HL-60 (cell line): ENCODE results near the gene DPF3.

Source experiments
- DNase-seq, 2 experiments: peaks; one replicate each; pipeline ENCODE4 v3.0.0-alpha.2; 2010 to 2020; ENCODE audit warnings: low read depth in 1 of 2, low spot score in 1 of 2
- H3K27ac ChIP-seq: fragments of 250-450 bp; sonication (Bioruptor Pico); replicated peaks from 2 replicates; pipeline ENCODE4 v1.5.1; 2020; ENCODE audit warnings: mild to moderate bottlenecking, moderate library complexity
- H3K27me3 ChIP-seq: fragments of 250-450 bp; sonication (Bioruptor Pico); 2 replicates; pipeline ENCODE4 v1.5.1; 2021; ENCODE audit warnings: mild to moderate bottlenecking, moderate library complexity; ENCODE audit not compliant: insufficient read depth, poor library complexity, severe bottlenecking
- H3K4me3 ChIP-seq: replicated peaks from 2 replicates; pipeline ENCODE4 v1.5.1; 2011; ENCODE audit warnings: mild to moderate bottlenecking, control low read depth, low read length; ENCODE audit not compliant: insufficient read depth
- CTCF ChIP-seq: IDR thresholded peaks from one replicate; pipeline ENCODE4 v1.5.1; 2011; ENCODE audit warnings: low read length, control low read depth, inconsistent platforms; ENCODE audit not compliant: insufficient read depth
- GABPA ChIP-seq: IDR thresholded peaks from 2 replicates; pipeline ENCODE4 v1.6.1; 2012; ENCODE audit warnings: low read depth
- POLR2AphosphoS5 ChIP-seq: IDR thresholded peaks from 2 replicates; pipeline ENCODE4 v1.6.1; 2012; ENCODE audit warnings: low read depth
- REST ChIP-seq: IDR thresholded peaks from 2 replicates; pipeline ENCODE4 v1.6.1; 2012; ENCODE audit warnings: low read depth; ENCODE audit not compliant: insufficient replicate concordance
- SPI1 ChIP-seq: IDR thresholded peaks from 2 replicates; pipeline ENCODE4 v1.6.1; 2012; ENCODE audit warnings: low read depth, mild to moderate bottlenecking, borderline replicate concordance

The DPF3 gene

GRCh38 chr14:72632727-72633126, 261.2 kb downstream of the DPF3 start:
- Histone ChIP-seq H3K4me3 (no peak overlapping the region), H3K27ac (no peak overlapping the region), H3K27me3 (no peaks in the 10 kb centered on the region)
- TF ChIP-seq SPI1 (no peak), POLR2AphosphoS5 (no peak), GABPA (no peak), CTCF (no peak), REST (no peak)
- DNase-seq, result no peak

GRCh38 chr14:72631401-72631800, 262.5 kb downstream of the DPF3 start:
- no peak for TF ChIP-seq POLR2AphosphoS5
- no peak for TF ChIP-seq GABPA
- TF ChIP-seq SPI1, result no peak
- TF ChIP-seq REST, result no peak
- no peak for TF ChIP-seq CTCF
- H3K4me3 ChIP-seq, result no peak overlapping the region
- no peak for DNase-seq
- H3K27ac ChIP-seq, result no peak overlapping the region
- H3K27me3 ChIP-seq, result no peaks in the 10 kb centered on the region

- no peak overlapping the region for H3K27ac ChIP-seq
- DNase-seq, result no peak
- H3K4me3 ChIP-seq, result no peak overlapping the region
- no peaks in the 10 kb centered on the region for H3K27me3 ChIP-seq
- no peak for TF ChIP-seq SPI1
- TF ChIP-seq GABPA, result no peak
Observed at GRCh38 chr14:72630374-72630773, 263.5 kb downstream of the DPF3 start.

GRCh38 chr14:72629534-72629933, 264.4 kb downstream of the DPF3 start:
- no peaks in the 10 kb centered on the region for H3K27me3 ChIP-seq
- no peak overlapping the region for H3K4me3 ChIP-seq
- no peak for DNase-seq
- no peak for TF ChIP-seq REST
- no peak for TF ChIP-seq POLR2AphosphoS5
- no peak for TF ChIP-seq GABPA
- TF ChIP-seq SPI1, result no peak
- TF ChIP-seq CTCF, result no peak
- H3K27ac ChIP-seq, result no peak overlapping the region
